Ishikawa (cell line): ENCODE results near the gene TAS2R13.

Source experiments
- CEBPB ChIP-seq: IDR thresholded peaks from 2 replicates; pipeline ENCODE4 v1.6.1; 2012
- EGR1 ChIP-seq: IDR thresholded peaks from 2 replicates; pipeline ENCODE4 v1.6.1; 2012
- EP300 ChIP-seq: IDR thresholded peaks from 2 replicates; pipeline ENCODE4 v1.6.1; 2012; ENCODE audit warnings: borderline replicate concordance
- FOXM1 ChIP-seq: IDR thresholded peaks from 2 replicates; pipeline ENCODE4 v1.6.1; 2012; ENCODE audit warnings: low read depth, borderline replicate concordance
- MAX ChIP-seq: IDR thresholded peaks from 2 replicates; pipeline ENCODE4 v1.6.1; 2012
- RAD21 ChIP-seq: IDR thresholded peaks from 2 replicates; pipeline ENCODE4 v1.6.1; 2012; ENCODE audit warnings: low read depth
- REST ChIP-seq: IDR thresholded peaks from 2 replicates; pipeline ENCODE4 v1.6.1; 2012; ENCODE audit warnings: low read depth, mild to moderate bottlenecking
- TAF1 ChIP-seq: IDR thresholded peaks from 2 replicates; pipeline ENCODE4 v1.6.1; 2012; ENCODE audit warnings: low read depth, mild to moderate bottlenecking
- TEAD4 ChIP-seq: IDR thresholded peaks from 2 replicates; pipeline ENCODE4 v1.6.1; 2012
- ZBTB7A ChIP-seq: IDR thresholded peaks from 2 replicates; pipeline ENCODE4 v1.6.1; 2012; ENCODE audit warnings: low read depth

- no peak for TF ChIP-seq FOXM1
- no peak for TF ChIP-seq EP300
- no peak for TF ChIP-seq REST
- no peak for TF ChIP-seq MAX
- TF ChIP-seq TAF1: no peak
- no peak for TF ChIP-seq TEAD4
- TF ChIP-seq ZBTB7A: no peak
- TF ChIP-seq RAD21: no peak
- no peak for TF ChIP-seq CEBPB
- no peak for TF ChIP-seq EGR1
Measured at GRCh38 chr12:10884086-10884725, 25.2 kb downstream of the TAS2R13 start, which contains the start of gene PRH1.
